HG03139 (cell line): ENCODE results near the gene MAGI2.

ENCODE experiments used
- ATAC-seq: cut with Tn5 transposase; IDR thresholded peaks from one replicate; pipeline ENCODE4 v1.9.1; 2021; ENCODE audit not compliant: unreplicated experiment

Gene MAGI2

DNA sequence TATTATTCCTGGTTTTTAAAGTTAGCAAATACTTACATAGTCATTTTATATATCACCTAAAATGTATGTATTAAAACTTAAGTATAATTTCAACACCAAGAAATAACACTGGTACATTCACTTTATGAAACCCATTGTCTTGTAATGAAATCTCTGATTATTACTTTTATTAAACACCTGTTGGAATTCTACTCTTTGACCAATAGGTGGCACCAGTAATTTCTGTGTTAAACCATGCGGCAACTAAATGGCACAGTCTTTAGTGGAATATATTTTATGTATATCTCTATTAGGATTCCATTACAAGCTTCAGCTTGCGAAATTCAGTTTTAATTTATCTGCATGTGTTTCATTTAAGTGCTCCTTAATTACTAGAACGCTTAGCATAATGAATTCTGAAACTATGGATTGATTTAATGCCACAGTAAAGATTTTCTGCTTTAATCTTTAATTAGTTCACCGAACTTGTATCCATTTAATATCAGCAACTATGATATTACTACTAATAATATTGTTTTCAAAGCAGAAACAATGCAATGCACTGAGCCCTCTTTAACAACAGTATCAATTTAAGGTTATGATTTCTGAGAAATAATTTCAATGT, 181.3 kb downstream of the MAGI2 start:
- ATAC-seq = peak; percentile 61

DNA sequence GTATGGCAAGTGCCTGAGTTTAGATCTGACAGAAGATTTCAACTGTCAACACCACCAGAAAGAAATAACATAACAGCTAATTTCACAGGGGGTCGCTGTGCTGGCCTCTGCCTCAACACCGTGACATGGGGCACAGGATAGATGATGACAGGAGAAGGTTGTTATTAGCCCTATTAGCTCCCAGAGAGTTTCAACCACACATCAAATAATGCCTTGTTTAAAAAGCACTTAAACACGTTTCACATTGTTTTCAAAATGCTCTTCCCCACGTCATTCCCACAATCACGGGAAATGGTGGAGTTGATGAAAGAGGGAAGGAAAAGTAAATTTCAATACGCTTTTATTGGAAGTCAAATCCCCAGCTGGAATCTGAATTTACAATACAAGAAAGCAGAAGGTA, 184.7 kb downstream of the MAGI2 start:
- no peak for ATAC-seq

DNA sequence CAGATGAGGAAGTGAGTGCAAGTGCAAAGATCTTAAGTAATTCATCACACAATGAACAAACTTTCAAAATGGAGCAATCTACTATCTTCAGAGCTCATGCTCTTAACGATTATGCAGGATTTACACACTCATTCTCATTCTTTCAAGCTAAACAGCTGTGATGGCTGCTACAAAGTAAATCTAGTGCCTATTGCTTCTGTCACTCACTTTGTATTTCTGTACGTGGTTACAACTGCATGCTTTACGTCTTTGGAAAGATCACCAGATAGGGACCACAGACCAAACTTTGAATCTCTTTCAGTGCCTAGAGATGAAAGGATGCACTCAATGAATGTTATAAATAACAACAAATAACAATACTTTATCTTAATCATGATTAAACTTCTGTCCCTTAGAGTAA, 194.6 kb downstream of the MAGI2 start:
- ATAC-seq = no peak

DNA sequence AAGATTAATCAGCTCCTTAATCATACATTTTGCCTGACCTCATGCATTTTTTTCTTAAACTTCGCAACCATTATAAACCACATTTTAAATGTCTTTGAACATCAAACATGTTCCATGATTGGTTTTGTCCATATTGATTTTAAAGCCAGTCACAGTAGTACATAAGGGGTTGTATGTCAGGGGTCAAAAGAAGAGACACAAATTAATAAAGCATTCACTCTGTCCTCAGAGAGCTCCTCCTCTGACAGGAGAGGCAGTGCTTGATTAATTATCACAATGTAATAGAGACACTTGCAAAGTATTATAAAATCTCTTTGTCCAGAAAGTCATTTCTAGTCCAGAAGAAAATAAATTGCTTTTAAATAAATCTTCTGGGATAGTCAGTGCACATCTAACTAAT, 195.5 kb downstream of the MAGI2 start:
- ATAC-seq = no peak

DNA sequence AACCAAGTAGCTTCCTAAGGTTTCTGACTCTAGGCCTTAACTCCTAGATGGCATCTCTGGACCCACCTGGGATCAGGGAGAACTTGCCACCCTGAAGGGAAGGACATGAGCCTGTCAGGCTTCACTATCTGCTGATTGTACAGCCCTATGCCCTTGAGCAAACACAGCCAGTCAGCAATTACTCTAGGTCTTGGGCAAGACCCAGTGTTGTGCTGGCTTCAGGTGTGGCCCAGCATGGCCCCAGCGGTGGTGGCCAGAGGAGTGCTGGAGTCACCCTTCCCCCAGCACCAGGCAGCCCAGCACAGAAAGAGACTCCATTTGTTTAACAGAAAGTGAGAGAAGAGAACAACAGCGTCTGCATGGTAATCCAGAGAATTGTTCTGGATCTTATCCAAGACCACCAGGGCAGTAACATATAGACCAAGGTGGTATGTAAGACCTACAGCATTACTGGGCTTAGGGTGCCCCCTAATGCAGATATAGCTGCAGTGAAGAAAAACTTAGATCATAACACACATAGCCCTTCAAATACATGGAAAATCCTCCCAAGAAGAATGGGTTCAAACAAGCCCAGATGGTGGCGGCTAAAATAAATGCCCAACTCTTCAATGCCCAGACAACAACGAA, 207.7 kb downstream of the MAGI2 start:
- no peak for ATAC-seq

DNA sequence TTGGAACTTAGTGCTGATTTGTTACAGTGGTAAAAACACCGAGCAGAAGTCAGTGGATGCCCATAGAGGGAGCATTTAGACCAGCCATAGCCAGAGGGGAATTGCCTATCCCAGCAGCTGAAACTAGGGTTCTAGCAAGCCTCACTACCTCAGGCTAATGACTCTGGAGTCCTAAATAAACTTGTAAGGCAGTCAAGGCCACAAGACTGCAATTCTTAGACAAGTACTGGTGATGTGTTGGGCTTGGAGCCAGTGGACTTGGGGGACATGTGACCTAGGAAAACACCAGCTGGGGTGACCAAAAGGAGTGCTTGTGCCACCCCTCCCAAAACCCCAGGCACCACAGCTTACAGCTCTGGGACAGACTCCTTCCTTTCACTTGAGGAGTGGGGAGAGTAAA, 209.0 kb downstream of the MAGI2 start:
- no peak for ATAC-seq

DNA sequence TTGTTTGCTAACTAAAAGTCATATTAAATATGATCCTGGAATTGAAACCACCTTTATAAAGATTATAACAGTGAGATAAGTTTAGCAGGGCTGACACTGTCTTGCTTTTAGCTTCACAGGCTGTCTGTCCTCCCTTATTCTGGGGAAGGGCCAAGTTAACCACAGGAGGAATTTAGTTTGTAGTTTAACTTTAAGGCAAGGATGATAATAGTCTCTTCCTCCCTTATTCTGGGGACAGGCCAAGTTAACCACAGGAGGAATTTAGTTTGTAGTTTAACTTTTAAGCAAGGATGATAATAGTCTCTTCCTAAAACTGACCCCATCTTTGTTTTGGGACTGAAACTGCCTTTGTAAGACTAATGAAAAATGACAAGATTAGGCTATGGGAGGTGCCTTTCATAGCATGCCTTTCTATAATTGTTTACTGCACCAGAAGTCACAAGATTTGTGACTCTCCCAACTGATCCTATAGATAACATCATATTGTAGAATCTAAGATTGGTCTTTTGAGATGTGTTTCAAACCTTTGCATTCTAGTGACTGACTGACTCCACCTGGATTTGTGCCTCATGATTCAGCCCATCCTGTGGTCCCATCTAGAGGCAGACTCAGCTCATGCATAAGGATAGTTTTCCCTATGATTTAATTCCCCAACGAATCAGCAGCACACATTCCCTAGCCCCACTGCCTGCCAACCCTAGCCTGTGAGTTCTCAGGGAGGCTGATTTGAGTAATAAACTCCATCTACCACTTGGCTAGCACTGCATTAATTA, 212.0 kb downstream of the MAGI2 start:
- no peak for ATAC-seq

DNA sequence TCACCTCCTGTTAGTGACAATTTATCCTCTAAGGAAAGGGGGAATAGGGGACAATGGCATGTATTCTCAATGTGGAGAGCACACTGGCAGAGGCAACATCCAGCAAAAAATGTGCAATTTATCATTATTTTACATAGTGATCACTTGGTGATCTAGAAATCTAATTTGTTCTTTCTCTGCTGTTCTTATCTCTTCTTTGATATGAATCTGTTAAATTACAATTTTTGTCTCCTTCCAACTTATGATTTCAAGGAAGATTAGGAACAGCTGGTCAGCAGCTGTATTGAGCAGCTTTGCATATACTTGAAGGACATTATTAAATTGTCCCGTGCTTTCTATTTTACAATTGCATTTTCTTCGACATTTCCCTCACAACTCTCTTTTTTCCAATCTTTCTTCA, 213.1 kb downstream of the MAGI2 start:
- ATAC-seq = no peak

DNA sequence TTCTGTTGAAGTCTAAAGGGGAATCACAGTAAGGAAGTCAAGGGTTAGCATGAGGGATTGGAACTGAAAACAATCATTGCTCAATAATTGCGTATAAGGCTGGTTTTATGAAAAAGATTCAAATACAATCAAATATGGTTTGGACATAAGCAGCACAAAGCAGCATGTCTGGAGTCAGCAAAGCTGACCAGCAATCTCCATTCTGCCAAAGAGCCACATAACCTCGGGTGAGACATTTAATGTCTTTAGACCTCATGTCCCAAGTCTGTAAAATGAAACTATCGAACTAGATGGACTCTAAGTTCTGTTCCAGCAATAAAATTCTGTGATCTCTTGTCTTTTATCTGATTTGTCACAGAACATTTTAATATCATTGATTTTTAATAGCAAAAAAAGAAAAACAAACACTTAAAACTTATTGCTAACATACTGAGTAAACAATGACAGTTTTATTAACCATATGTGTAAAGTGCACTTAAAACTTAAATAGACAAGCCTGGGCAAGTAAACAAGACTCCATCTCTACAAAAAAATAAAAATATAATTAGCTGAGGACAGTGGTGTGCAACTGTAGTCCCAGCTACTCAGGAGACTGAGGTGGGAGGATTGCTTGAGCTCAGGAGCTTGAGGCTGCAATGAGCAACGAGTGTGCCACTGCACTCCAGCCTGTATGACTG, 217.0 kb downstream of the MAGI2 start:
- ATAC-seq = no peak

DNA sequence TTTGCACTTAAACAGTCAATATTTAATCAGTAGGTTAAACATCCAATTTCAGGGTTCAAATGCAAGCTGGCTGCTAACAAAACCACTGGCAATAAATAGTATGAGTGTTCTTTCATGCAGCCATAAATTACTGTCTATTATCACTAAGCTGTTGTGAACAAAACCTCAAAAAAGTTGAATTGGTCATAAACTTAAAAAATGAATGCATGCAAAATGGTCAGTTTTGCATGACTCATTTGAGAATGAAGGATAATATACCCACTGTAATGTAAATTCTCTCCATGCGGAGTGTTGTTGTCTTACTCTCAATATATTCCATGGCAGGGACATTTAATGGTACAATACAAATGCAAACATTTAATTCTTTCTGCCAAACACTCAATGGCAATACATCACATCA, 226.4 kb downstream of the MAGI2 start:
- ATAC-seq = no peak

DNA sequence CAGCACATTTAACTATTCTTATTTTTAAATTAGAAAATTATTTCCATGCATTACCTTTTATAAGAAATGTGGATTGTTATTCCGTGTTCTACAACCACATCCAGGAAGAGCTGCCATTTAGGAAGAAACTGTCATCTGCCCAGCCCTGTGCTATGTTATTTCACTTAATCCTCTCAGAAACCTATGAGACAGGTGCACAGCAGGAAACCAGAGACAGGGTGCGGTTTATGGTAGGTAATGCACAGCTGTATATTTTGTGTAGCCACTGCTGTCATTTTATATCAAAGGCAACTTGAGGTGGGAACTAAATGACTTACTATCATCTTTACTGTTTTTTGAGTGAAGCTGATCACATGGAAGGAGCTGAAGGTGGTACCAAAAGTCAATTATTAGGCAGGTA, 232.3 kb downstream of the MAGI2 start:
- no peak for ATAC-seq

DNA sequence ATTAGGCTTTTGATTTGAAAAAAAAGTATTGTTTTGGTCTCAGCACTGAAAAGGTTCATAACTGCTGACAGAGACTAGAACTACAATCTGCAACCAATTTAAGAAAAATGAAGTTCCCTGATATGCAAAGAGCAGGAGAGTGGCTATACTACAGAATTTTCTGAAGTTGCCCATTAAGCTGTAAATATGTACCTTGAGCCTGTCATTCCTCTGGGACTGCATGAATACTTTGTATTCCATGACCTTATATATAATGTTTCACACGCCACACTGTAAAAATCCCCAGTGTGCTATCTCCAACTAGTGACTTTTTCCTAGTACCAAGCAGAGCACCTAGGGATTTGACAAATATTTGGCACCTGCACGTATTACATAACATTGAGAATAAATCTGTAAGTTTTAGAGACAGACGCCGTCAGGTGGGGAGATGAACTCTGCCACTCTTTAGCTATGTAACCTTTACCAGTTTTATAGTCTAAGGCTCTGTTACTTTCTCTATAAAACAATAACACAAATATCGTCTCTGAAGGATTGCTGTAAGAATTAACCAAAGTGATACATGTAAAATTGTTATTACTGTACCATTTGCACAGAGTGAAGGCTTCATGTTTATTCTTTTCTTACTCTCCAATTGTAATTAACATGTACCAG, 235.4 kb downstream of the MAGI2 start:
- no peak for ATAC-seq

DNA sequence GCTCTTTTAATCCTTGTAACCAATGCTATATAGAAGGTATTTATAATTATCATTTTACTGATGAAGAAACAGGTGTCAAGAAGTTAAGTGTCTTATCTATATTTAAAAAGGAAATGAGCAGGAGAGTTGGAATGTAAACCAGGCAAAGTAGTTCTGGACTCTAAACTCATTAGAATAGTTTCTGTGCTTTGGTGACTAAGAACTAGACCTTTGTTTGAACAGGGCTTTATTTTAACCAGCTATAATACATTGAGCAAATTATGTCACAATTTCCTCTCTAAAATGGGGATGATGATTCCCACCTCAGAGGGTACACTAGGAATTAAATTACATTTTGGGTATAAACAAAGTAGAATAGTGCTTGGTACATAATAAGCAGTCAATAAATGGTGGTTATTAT, 236.0 kb downstream of the MAGI2 start:
- ATAC-seq = no peak

DNA sequence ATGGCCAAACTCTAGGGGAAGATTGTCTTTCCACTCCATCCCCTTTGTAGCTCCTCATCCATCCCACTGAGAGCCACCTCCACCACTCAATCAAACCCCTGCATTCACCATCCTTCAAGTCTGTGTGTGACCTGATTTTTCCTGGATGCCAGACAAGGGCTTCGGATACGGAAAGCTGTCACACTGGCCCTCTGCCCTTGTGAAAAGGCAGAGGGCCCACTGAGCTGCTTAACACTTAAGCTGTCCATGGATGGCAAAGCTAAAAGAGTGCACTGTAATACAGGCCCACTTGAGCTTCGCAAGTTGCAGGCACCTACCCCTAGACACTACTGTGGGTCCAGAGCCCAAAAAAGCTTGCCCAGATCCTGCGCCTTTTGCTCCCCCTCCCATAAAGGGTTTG, 237.2 kb downstream of the MAGI2 start:
- ATAC-seq = no peak

DNA sequence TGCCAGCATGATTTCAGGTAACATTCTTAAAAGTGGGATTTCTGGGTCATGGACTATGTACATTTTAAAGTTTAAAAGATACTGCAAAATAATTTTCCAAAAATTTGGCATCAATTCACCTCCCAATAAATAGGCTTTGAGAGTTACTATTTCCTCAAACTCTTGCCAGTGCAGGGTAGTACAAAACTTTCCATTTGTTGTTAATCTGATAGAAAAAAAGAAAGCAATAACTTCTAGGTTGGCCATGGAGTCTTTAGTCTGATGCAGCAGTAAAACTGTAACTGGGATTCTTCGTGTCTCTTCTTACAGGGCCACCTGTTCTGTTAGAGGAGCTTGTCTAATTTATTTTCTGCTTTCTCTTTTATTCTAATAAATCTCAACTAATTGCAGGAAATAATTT, 241.1 kb downstream of the MAGI2 start:
- ATAC-seq = no peak

DNA sequence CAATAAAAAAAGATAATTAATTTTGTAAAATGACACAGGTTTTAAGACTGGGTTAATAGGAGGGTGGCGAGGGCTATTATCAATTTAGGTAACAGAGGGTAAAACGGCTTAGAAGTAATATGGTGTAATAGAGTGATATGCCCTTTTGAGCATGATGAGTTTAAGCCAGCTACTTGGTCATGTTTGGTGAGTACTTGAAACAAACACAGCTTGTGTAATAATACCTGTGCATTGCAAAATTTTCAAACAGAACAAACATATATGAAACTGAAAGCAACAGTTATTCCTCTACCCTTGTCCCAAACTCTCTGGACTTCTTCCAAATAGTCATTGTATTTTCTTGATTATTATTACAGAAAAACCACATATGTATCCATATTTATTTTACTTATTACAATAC, 241.7 kb downstream of the MAGI2 start:
- no peak for ATAC-seq

DNA sequence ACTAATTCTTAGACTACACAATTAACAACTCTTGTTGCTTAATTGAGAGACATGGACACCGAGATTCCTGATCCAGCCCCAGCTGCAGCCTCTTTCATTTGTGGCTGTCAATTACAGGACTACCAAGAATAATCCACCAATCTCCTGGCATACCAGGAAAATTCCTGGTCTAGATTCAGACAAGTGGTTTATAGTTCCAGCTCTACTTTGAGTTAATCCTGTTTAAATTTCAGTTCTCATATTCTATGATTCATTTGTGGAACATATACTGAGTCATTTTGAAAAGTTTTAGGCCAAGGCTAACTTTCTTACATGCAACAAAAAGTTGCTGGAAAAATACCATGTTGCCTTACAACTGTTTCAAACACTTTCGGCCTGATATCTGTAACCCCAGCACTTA, 253.5 kb downstream of the MAGI2 start:
- no peak for ATAC-seq

DNA sequence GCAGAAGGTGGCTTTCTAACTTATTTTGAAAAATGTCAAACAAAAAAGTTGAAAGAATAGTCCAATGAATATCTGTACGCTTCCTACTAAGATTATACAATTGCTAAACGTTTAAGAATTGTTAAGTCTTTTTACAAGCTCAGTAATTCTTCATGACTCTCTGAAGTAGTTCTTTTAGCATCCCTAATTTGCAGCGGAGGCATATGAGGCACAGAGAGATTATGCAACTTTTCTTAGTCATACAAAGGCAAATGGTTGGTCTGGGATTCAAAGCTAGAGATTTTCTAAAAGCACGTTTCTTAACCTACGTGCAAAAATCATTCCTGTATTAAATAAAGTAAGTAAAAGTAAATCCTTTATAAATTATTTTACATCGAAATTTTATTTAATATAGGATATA, 254.2 kb downstream of the MAGI2 start:
- no peak for ATAC-seq

DNA sequence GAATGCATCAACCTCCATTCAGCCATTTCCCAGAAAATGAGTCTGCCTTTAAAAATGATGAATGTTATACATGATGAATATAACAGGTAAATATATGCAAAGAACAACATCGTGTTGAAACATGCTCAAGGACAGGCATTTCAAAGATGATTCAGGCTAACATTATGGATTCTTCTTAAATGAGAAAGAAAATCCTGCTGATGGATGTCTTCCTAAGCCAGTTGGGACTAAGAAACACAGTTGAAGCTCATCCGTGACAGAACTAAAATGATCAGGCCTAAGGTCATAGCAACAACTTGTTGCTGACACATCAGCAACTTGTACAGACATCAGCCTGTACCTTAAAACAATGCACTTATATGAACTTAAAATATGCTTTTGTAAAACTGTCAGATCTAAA, 267.9 kb downstream of the MAGI2 start:
- ATAC-seq = no peak

DNA sequence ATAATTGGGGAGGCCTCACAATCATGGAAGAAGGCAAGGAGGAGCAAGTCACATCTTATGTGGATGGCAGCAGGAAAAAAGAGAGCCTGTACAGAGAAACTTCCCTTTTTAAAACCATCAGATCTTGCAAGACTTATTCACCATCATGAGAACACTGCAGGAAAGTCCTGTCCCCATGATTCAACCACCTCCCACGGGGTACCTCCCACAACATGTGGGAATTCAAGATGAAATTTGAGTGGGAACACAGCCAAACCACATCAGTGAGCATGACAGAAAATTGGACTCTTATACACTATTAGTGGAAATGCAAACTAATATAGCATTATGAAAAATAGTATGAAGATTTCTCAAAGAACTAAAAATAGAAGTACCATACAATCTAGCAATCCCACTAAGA, 271.2 kb downstream of the MAGI2 start:
- ATAC-seq = no peak

DNA sequence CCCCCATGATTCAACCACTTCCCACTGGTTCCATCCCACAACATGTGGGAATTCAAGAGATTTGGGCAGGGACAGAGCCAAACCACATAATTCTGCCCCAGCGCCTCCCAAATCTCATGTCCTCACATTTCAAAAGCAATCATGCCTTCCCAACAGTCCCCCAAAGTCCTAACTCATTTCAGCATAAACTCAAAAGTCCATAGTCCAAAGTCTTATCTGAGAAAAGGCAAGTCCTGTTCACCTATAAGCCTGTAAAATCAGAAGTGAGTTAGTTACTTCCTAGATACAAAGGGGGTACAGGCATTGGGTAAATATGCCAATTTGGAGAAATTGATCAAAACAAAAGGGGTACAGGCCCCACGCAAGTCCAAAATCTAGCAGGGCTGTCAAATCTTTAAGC, 272.9 kb downstream of the MAGI2 start:
- ATAC-seq = no peak
